GM19025 (cell line): ENCODE data around the gene RAD51B.

Source experiments
- ATAC-seq: cut with Tn5 transposase; IDR thresholded peaks from one replicate; pipeline ENCODE4 v1.9.1; 2021; ENCODE audit warnings: mild to moderate bottlenecking, low read depth, moderate library complexity; ENCODE audit not compliant: unreplicated experiment

Gene RAD51B

DNA sequence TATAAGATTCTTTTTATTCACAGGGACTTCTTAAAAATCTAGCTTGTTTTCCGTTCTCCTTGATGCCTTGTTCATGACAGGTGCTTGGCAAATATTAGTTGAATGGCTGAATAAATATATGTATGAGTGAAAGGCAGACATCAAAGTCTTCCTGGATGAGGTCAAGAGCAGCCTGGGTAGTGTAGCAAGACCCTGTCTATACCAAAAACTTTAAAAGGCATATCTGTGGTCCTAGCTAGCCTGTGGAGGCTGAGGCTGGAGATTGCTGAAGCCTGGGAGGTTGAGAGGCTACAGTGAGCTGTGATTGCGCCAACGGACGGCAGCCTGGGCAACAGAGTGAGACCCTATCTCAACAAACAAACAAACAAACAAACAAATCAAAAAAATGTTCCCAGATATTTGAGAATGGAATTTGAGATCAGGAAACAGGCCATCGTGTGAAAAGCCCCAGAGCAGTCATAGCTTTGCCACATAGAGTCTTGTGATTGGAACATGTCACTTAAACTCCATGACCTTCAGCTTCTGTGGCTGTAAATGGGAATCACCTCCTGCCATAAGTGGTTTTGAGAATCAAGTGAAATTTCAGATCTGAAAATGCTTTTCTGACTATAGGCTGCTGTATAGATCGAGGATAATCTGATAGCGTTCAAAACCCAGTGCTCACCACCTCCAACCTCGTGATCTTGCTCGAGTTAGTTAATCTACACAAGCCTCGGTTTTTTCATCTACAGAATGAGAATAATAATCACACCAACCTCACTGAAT, 908.9 kb downstream of the RAD51B start:
- ATAC-seq = no peak

DNA sequence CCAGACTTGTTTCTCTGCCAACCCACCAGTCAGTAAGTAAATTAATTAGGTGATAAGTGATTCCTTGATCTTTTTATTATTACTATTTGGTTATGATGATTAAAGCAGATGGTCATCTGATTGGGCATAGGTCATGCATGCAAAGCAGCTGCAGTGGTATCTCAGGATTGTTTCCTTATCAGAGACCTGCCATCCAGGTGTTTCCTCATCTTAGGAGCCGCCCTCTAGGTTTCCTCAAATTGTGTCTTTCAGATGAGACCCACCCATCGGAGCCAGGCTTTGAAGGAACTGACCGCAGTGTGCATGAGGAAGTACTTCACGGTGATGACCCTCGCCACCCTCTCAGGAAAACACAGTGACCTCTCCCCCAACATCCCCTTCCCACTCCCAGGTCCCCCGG, 910.0 kb downstream of the RAD51B start:
- ATAC-seq = no peak

DNA sequence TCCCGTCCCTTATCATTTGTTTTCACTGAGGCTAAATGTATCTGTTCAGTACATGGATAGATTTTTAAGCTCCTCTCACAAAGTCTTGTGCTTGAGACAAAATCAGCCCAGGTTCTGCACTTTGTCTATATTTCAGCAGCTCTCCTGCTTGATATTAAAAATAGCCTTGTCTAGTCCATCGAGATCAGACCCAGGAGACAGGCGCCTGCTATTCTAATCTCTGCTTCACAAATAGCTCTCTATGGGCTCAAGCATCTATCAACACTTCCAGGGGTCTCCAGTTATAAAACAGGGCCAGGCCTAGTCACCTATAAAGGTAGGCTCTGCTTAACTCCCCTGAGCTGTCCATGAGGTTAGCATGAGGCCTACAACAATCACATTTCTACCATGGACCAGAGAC, 910.8 kb downstream of the RAD51B start:
- no peak for ATAC-seq

DNA sequence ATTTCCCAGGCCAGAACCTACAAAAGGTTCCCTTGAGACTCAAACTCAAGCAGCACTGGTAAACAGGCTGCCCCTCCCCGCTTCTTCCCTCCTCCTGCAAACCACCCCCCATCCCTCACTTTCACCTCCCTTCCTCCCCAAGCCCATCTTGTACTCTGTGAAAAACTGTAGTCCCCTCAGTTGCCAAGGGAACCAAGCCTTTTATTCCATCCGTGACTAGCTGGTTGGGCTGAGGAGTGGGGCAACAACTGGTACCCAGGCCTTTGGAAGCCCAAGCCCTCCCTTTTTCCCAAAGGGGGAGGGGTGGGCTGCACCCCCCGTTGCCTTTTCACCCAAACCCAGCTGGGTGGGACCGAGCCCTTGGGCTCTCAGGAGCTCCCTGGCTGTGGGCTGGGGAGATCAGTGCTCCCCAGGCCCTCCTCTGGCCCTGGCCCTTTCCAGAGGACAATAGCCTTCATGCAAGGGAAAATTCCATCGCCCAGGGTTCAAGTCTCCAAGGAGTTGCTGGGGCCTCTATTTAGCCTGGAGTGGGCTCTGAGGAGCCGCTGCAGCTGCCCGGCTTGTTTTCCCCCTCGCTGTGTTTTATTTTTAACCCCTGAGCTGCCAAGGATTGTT, 911.3 kb downstream of the RAD51B start:
- no peak for ATAC-seq

DNA sequence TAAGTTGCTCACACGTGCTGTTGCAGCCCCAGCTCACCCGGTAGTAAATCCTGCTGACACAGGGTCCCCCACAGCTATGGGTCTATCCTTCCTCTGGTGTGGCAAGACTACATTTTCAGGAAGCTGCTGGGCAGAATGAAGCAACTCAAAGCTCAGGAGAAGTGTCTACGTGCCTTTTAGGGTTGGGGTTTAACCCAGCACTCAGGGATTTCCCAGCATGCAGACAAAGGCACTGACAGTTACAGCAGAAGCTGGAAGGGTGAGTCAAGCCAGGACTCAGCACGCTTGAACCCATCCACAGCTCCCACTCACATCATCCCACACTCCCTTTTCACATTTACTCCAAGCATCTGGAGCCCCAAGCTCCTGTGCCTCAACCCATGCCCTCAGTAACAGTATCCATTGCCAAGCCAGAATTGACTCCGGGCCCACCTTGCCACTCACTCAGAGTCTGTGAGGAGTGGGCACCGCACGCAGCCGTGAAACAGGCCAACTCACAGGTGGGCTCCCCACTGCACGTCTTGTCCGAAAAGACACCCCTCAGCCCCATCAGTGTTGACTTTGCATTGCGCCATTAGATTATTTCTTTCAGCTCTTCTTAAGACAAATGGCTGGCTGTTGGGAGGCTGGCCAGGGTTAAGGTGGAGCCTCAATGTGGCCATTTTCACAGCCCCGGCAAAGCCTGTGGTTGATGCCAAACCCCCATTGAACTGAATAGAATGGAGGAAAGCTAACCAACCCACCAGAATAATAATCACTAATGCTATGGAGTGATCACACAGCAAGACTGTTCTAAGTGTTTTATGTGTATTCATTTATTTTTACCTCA, 913.7 kb downstream of the RAD51B start:
- no peak for ATAC-seq

DNA sequence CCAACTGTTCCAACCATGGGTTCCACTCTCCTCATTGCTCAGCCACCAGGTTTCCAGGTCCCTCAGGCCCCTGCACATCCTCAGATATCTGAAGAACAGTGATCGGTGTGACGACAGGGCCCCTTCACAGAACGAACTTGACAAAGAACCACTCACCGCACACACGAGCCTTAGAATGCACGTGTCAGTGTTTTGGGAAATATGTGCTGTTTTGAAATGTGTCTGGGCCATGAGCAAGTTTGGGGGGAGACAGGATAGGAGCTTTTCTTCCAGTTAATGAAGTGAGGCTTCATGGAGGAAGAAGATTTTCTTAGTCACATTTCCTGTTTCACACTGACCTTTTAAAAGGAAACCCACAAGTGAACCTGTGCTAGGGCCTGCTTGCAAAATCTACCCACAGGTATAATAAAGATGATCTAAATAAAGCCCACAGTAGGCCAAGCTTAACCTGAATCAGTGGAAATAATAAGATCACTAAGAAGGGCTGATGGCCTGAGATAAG, 914.7 kb downstream of the RAD51B start:
- ATAC-seq = no peak

DNA sequence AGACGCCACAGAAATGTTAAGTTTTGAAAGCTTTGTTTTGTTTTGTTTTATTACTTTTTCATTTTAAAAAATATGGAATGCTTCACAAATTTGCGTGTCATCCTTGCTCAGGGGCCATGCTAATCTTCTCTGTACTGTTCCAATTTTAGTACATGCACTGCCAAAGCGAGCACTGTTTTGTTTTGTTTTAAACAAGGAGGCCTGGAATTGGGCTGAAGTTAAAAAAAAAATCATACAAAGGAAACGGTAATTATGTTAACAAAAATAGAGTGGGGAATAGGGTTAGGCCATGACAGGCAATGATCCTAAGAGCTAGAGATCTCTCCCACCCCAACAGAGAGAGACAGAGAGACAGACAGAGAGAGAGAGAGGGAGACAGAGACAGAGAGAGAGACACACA, 916.3 kb downstream of the RAD51B start:
- ATAC-seq = no peak

DNA sequence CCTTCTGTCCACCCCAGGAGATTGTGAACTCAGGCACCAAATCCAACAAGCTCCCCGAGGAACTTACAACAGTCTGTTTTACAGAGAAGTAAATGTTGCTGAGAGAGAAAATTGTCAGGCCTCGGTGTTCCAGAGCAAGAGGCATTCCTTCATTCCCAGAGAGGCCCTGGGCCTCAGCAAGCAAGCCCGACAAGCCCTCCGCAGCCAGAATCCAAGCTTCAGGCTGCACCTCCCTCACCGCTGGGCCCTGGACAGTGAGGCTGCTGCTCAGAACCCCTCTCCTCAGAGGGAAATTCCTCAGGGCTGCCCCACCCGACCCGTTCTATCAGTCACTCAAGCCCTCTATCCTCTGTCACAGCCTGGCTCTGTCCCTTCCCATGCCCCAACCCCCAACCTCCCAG, 916.9 kb downstream of the RAD51B start:
- no peak for ATAC-seq

DNA sequence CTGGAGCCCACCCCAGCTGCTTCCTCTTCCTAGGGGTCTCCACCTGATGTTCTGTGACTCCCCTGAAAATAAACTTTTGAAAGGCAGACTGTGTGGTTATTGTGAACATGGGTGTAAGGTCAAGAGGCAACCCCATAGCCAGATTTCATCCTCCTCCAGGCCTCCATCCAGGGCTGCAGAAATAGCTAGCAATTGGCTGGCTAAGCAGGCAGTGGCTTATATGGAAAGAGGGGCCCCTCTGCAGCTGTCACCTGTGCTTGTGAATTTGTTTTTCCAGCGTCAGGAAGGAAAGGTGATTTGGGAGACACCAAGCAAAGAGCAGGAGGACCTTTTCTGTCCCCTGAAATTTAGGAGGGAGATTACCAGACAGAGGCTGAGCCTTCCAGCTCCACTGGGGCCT, 917.5 kb downstream of the RAD51B start:
- no peak for ATAC-seq

DNA sequence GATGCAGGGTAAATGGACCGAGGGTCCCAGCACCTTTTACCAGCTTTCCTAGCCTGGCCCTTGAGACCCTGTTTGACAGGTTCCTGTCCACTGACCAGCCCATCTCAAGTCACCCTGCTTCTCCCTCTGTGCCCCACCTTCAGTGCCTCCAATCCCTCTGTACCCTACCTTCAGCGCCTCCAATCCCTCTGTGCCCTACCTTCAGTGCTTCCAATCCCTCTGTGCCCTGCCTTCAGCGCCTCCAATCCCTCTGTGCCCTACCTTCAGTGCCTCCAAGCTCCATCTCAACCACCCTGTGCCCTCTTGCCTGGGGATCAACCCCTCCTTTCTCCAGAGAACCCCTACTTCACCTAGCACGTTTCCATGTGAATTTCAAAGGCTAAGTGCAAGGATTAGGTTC, 919.0 kb downstream of the RAD51B start:
- no peak for ATAC-seq

DNA sequence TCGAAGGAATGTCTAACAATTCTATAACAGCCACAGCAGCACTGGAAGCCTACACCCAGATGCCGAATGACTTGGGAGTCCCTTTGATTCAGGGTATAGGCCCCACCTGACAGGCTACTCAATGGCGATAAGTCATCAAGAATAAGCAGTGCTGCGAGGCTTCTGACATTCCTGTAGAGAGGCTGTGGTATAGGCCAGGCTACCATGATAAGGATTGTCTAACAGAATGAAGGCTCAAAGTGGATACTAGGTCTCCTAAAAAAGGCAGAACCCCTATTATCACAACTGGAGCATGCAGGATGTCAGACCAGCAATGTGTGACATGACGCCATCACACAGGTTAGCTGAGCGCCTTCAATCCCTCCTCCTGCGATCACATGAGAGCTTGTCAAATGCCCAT, 920.1 kb downstream of the RAD51B start:
- ATAC-seq = no peak

DNA sequence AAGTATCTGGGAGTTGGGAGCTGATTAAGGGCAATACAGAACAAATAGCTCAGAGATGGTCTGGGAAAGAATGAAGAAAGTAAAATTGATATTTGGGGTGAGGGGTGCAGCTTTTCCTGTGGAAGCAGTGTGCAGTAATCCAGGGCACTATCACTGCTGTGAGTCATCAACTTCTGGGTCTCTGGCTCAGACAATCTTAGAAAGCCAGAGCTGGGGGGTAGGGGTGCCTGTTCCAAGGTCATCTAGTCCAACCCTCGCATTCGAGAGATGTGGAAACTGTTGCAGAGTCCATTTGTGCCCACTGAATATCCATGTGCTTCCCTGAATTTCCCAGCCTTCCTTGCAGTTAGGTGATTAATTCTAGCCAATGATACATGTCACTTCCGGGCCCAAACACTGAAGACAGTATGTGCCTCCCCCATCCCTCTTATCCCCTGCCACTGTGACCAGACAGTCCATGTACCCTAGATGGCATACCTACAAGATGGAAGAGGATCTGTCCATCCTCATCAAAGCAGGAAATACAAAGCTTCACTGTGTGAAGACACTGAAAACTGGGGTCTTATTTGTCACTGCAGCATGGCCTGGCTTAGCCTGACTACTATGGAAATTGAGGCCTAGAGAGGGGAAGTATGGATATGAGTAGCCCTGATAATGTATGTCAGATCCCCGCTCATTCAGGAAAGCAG, 921.4 kb downstream of the RAD51B start:
- ATAC-seq = no peak

DNA sequence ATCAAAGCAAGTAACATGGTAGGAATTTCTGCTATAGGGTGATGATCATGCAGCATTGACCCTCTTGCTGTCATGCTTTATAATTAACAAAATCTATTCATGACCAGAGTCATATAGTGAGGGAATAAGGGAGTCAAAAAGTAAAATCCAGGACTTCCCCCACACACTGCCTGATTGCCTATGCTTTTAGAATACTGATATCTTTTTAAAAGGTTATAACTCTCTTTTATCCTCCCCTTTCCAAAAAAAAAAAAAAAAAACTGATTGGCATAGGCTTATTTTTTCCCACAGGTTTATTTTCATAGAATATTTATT, 921.9 kb downstream of the RAD51B start:
- ATAC-seq = no peak

DNA sequence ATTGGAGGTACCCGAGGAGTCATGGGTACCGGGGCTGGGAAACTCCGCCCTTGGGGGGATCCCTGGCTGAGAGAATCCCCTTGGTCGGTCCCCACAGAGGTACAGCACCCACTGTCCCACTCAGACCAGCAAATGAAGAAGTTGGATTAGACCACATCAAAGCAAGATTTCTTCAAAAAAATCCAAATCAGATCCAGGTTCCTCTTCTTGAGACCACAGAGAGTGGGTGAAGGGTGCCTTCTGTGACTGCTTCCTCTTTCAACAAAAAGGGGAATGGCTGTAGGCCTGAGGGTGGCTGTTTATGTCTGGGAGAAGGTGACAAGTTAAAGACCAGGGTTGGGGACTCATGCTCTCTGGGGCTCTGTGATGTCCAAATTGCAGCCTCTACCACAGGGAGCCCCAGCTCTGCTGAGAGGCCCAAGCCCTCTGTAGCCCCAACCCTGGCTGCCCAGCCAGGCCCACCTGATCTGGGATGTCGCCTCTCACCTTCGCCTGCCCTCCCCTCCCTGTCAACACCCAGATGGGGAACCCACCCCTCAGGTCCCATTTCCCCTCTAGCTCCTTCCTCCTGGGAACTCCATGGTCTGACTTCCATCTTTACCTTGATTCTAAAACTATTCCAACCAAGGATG, 922.4 kb downstream of the RAD51B start:
- ATAC-seq = peak; percentile 80

DNA sequence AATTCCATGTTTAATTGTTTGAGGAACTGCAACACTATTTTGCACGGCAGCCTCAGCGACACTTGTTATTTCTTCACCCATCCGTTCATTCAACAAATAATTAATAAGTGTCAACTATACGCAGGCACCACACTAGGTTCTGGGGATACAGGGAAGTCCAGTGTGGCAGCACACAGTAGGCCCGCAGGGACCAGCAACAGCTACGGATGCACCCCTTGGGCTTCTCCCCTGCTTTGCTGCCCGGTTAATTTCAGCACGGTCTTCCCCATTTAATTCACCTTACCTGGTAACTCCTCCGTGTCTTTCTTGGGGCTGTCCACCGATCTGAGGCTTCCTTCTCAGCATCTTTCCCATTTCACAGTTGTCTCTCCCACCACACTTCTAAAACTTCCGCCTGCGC, 925.0 kb downstream of the RAD51B start:
- no peak for ATAC-seq

DNA sequence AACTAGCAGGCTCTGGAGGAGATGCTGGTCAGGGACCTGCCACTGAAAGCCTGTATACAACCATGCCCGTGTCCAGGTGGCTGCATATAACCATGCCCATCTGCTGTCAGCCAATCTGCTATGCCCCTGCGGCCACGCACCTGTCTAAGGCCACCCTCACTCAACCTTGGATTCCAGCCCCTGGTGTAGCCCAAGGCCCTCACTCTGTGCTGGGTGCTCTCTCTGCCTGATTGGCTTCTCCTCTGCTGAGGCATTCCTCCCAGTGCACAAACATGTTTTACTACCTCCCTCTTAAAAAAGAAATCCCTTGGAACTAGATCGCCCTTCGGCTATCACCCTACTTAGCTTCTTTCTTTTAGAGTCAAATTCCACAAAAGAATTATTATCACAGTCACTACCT, 927.8 kb downstream of the RAD51B start:
- ATAC-seq = no peak

DNA sequence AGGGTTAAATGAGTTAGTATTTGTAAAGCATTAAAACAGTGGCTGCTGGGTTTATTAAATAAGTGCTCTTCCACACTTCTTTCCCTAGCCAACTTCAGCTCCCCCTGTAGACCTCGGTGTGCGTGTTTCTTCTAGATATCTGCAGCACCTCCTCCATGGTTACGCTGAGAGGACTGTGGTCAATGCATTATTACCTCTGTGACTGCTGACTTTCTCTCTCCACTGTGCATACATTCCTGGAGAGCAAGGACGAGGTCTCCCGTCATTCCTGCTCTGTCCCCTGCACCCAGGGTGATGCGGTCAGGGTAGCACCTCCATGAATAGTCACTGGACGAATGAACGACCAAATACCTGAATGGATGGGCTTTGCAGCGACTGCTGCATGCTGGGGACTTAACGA, 928.7 kb downstream of the RAD51B start:
- no peak for ATAC-seq

DNA sequence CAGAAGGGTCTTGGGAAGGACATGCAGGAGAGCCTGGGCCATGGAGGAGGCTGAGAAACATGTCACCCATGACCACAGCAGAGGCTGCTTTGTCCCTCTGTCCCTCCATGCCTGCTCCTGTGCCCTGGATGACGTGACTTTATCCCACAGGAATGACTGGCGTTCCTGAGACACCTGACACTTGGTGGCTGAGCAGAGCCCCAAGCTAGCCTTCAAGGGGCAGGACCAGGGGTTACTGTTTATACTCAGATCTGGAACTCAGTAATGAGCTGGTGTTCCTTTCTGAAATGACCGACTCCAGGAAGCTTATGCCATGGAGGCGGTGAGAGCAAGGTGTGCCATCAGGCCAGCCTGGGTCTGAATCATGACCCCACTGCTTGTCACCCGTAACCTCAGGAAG, 929.1 kb downstream of the RAD51B start:
- ATAC-seq = no peak

DNA sequence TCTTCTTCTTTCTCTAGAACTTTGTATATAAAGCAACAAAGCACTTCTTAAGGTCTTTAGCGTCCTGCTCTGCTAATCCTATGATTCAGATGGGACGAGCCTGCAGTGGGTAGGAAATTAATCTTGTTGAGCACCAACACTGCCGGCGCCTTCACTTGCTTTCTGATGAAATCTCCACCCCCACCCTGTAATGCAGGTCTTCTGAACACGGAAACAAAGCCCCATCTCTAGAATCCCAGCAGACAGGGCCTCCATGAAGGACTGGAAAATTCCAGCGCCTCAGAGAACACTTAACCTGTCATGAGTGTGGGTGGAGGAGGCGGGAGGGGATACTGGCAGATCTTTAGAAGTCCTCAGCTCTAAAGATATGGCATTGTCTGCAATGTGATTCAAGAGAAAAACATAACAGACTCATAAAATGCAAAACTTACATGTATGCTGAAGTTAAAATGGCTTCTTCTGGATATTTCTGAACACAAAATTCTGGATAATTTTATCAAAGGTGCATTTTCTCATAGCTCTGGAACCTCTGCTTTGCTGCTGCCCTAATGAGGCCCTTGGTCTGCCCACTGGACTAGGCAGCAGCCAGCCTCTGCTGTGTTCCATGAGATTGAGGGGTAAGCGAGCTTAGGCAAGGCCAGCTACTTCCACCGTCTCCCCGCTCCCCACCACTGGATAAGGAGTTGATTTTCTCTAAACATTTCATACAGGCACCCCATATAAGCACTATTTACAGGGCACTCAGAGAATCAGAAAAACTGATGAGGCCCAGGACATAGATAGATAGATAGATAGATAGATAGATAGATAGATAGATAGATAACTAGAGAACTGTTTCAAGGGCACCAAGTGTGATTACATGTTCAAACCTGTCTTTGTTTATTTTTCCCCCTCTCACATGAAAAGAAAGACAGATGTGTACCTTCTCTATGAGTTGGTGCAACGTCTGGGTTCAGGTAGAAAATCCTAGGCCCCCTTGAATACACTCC, 930.2 kb downstream of the RAD51B start:
- no peak for ATAC-seq
